Measurements from ENCODE around the gene KIAA1671.

The KIAA1671 gene

DNA sequence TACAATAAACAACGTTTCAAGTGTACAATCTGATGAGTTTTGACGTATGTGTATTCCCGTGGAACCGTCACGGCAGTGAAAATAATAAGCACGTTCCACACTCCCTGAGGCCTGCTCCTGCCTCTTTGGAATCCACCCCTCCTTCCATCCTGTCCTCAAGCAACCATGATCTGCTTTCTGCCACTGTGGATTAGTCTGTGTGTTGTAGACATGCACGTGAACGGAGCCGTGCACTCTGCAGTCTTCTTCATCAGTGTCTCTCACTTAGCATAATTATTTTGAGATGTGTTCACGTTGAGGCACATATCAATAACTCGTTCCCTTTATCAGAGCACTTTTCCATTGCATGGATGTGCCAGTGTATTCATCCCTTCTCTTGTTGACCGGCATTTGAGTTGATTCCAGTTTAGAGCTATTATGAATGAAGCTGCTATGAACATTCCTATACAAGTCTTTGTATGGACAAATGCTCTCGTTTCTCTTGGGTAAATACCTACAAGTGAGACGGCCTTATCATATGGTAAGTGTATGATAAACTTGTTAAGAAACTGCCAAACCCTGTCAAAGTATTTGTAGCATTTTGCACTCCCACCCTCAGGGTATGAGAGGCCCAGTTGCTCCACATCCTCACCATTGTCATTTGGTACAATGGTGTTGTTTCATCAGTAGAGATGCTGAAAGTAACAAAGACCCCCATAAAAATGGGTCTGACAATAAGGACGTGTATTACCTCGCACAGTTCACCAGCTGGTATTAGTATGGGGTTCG lies 144.3 kb downstream of the KIAA1671 start:
- DNase-seq = no peak

DNA sequence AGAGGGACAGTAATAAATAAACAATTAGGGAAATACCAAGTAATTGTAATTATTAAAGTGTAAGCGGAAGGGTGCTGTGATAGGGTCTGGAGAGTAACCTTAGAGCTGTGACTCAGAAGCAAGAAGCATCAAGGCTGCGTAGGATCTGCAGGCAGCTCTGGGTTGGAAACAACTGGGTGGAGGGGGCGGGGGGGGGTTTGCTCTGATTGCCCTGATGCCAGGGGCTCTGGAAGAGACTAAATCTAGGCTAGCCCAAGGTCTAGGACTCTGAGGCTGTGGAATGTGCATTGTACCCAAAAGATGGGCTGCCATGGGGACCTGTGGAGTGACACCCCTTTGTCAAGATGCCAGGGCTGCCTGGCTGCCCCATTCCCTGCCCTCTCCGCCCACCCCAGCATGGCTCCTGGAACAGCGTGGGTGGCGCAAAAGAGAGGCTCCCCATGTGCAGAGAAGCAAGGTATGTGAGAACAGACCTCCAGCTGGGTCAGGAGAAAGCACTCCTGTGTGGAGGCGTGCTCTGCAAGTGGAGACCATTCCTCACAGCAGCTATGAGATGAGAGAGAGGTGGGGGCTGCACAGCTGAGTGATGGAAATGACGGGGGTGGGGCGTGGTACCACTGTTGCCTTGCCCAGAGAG lies 146.0 kb downstream of the KIAA1671 start:
- DNase-seq = no peak

DNA sequence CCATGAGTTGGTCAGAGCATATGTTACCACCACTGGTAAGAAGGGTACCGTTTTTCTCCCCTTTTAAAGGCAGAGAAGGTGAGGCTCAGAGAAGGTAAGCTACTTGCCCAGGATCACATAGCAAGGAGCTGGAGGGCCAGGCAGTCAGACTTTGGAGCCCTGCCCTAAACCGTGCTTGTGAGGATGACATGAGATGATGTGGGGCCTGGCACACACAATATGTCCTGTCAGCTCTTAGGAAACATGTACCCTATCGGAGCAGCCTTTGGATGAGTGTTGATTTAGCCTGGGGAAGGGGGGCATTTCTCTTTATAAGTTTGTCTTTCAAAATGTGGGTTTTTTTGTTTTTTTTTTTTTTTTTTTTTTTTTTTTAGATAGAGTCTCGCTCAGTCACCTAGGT lies 146.7 kb downstream of the KIAA1671 start:
- DNase-seq = no peak

DNA sequence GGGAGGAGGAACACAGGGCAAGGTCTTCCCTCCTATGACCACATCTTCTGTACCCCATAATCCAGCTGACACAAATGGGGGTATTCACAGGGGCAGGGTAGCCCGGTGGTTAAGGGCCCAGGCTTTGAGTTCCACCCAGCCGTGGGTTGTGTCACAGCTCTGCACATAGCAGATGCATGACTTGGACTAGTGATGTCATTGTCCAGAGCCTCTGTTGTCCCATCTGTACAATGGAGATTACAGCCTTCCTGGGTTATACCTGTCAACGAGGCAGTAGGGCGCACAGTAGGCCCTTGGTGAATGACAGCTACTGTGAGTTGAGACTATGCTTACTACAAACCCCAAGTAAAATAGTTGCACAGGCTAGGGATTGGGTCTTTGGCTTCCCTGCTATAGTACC lies 147.9 kb downstream of the KIAA1671 start:
- no peak for DNase-seq

DNA sequence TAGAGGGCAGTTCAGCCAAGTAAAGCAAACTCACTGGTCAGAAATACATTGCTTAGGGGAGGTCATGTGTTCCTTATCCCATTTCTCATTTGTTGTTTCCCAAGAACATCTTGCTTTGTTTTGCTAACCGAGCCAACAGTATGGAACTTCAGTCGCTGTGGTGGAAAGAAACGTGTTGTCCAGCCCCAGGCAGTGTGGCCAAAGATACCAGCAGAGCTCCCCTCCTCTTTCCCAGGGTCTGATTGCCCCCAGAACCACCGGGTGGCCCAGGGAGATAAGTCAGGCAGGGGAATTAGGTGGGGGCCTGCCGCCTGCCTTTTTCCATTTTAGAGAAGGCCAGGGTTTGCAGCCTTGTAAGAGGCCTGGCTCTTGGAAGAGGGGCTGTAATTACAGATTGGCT lies 148.4 kb downstream of the KIAA1671 start:
- no peak for DNase-seq

DNA sequence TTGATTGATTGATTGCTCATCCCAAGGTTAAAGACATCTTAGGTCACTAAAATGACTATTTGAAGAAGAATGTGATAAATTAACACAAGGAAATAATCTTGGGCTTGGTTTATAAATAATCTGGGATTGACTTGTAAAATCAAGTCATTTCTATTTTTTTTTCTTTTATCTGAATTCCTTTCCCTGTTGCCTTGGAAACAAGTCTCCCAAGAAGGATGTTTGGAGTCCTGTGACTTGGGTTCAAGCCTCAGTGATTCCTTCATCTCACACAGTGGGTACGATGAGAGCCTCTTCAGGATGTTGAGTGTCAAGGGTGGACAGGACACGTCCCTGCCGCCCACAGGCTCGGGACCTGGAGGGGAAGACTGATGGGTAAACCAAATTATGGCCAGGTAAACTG lies 149.0 kb downstream of the KIAA1671 start:
- no peak for DNase-seq

DNA sequence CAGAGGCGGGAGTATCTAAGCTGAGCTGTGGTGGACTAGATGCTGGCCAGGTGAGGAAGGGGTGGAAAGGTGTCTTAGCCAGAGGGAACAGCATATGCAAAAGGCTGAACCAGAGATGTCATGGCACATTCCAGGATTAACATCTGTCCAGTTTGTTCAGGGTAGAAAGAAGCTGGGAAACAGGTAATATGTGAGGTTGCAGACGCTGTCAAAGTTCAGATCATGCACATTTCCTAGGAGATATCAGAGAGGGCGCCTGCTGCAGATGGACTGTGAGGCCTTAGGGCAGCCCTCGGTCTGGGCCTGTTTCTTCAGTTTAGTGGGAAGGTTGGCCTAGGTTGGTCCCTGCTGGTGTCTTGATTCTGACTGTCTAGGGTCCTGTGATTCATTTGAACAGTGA lies 149.5 kb downstream of the KIAA1671 start:
- no peak for DNase-seq

DNA sequence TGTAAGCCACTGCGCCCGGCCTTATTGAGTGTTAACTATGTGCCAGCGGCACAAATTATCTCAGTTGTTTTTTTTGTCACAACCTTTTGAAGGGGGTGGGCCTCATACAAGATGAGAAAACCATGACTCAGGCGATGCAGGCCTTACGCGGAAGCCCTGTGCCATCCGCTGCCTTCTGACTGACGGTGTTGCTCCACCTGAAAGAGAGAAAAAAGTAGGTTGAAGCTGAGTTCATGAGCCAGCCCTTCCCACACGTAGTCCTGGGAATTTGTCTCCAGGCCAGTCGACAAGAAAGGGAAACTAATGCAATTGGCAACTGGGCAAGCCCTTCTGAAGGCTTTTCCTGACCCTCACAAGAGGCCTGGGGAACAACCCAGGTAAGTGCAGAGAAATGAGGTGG lies 150.2 kb downstream of the KIAA1671 start:
- no peak for DNase-seq

DNA sequence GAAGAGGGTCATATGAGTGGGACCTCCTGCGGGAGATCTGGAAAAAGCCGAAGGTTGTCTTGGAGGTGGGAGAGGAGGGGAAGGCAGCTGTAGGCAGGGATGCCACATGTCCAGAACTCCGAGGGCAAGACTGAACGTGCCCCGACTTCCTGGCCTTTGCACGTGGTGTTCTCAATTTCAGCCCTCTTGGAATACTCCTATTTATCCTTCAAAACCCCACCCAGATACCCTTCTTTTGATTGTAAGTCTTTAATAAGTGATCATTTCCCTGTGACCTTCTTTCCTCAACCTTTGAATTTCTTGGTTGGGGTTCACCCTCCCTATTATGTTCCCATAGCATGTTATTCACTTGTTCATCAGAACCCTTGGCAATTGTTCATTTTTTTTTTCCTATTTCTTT lies 151.9 kb downstream of the KIAA1671 start:
- no peak for DNase-seq

DNA sequence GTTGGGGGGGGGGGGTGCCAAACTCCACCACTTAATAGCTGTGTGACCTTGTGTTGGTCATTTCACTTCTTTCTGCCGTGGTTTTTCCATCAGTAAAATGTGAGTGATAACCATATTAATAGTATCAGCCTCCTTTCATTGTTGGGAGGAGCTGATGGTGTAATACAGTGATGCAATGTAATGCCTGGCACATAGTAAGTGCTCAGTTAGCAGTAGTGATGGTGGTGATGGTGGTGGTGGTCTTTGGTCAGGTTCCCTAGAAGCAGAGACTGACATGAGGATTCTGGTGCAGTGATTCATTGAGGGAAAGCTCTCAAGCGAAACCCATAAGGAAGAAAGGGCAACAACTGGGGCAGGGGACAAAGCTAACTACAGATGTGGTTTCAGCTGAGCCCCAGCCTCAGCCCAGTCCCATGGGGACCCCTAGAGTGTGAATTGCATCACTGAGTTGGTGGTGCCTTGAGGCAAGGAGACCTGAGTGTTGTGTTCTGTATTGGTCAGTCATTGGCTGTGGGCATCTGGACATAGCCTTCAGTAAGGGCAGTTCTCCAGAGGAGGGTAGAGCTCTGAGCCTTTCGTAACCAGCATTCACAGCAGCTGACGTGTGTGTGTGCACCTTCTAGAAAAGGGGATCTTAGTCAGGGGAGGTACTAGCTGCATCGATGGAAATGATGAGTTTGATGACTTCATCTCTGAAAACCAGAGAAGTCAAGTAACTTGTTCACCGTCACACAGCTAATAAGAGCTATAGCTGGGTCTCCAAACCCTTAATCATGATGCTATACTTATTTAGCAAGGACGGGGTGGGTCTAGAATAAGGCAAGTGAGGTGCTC lies 153.5 kb downstream of the KIAA1671 start:
- no peak for DNase-seq

DNA sequence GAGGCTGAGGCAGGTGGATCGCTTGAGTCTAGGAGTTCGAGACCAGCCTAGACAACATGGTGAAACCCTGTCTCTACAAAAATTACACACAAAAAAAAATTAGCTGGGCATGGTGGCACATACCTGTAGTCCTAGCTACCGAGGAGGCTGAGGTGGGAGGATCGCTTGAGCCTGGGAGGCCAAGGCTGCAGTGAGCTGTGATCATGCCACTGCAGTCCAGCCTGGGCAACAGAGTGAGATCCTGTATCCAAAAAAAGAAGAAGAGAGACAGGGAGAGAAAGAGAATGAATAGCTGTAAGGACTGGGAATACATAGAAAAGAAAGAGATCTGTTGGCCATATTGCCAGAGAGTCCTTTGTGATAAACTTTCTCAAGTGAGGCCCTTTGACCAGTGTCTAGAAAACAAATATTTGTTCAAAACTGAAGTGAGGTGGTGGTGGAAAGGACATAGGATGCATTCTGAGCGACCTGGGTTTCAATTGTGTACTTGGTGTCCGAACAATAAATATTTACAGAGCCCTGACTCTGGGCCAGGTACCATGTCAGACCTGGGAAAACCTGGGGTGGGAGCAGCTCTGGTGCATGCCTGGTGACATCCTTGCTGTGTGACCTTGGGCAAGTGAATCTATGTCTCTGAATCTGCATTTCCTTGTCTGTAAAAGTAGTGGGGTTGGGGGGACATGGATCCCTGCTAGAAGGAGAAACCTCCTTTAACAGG lies 157.5 kb downstream of the KIAA1671 start:
- no peak for DNase-seq

DNA sequence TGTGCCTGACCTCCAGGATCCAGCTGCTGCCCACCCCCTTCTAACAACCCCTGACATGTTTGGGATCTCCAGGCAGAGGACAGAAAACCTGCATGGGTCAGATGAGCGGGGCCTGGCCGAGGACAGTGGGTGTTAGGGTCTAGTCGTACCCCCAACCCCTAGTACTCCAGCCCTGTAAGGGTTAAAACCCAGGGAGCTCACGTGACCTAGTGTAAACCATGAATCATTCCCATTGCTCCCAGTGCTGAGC lies 158.0 kb downstream of the KIAA1671 start:
- no peak for DNase-seq

DNA sequence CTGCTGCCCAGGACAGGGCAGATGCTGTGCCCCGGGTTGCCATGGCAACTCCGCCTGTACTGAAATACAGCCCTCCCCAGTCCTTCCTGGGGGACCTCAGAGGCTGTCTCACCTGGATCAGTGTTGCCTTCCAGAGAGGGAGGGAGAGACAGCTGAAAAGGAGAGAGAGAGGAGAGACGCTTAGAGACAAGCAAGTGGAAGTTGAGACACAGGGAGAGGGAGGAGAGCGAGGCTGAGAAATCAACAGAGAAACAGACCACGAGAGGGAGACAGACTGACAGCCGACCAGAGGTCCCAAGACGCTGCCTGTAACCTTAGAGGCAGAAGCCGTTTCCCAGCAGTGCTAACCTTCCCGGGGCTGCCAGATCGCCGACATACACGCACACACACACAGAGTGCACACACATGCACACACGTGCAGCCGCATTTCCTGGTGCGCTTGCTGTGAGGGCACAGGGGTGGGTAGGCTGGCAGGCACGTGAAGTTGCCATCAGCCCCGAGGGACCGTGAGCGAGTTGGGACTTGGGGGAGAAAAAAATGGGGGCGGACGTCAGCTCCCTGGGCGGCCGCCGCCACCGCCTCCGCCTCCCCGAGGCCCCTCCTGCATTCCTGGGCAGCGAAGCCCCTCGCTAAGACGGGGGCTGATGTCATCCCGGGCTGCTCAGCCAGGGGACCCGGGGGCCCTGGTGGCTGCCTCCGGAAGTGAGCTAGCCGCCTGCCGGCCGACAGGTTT lies 158.5 kb downstream of the KIAA1671 start:
- DNase-seq = peak; percentile 51

DNA sequence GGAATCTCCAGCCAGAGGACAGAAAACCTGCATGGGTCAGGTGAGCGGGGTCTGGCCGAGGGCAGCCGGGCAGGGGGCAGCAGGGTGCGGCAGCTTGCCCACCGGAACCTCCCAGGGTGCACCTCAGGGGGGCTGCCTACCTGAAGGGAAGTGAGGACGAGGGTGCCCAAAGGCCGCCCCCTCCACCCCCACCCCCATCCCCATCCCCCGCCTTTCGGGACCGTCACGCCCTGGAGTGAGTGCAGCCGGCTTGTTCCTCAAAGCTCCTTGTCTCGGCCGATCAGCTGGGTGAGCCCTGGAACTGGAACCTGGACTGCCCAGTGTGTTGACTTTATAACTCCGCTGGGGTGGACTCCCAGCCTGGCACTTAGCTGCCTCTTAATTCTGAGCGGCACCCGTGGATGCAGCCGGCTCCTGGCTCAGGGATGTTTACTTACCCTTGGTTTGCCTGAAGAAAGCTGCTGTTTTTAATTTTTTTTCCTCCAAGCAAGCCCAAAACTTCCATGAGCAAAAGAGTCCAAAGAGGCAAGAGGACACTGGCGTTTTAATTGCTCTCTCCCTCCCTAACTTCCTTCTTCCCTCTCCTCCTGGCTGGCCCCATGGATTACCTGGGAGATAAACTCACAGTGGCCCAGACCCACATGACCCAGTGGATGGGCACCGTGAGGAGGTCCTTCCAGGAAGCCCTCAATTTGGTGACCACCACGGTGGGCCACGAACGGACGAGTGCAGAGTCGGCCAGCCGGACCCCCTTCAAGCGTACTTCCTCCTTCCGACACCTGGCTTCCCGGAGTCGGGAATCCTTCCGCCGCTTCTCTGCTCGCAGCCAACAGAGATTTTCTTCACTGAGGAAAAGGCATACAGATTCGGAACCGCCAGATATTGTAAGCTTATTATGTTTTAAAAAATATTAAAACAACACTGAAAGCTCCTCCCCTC lies 159.3 kb downstream of the KIAA1671 start:
- no peak for DNase-seq

DNA sequence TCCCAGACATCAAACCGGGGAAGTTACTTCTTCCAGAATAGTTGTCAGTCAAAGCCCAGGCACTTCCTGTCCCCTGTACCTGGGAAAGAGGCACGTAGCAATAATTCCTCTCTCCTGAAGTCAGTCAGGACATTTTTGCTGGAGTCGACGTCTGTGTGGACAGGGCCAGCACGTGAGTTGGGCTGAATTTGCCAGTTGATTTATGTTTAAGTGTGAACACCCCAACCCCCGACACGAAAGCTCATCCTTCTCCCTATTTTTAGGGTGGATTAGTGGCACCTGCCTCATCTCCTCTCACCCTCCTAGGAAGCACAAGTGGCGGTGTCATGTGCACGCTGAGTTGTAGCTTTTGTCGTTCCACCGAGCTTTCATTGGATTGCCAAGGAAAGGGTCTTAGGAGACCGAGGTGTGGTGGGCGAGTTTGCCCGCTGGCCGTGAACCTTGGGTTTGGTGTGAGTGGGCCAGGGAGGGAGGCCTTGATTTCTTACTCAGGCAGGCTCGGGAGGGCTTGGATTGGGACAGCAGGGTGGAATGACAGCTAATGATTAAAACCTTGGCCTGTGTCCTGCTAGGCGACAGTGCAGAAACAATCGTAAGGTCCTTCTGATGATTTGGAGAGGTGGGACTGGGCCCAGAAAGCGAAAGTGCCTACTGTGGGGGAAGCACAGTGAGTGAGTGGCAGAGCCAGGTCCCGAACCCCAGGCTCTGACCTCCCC lies 160.2 kb downstream of the KIAA1671 start:
- DNase-seq = no peak

DNA sequence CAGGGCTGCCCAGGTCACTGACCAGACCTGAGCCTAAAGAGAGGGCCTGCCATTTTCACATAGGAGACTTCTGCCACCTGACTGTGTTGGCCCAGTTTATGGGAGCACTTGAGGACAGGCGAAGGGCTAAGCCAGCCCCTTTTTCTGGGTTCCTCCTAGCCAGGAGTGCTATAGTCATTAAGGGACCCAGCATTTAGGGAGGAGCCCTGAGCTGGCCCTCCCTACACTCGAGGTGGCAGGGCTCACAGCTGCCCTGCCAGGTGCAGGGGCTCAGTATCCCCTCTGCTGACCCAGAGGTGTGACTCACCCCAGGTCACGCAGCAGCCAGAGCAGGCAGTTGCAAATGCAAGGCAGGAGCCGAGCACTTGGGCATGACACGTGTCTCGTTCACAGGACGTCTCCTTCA lies 160.8 kb downstream of the KIAA1671 start:
- DNase-seq = no peak

DNA sequence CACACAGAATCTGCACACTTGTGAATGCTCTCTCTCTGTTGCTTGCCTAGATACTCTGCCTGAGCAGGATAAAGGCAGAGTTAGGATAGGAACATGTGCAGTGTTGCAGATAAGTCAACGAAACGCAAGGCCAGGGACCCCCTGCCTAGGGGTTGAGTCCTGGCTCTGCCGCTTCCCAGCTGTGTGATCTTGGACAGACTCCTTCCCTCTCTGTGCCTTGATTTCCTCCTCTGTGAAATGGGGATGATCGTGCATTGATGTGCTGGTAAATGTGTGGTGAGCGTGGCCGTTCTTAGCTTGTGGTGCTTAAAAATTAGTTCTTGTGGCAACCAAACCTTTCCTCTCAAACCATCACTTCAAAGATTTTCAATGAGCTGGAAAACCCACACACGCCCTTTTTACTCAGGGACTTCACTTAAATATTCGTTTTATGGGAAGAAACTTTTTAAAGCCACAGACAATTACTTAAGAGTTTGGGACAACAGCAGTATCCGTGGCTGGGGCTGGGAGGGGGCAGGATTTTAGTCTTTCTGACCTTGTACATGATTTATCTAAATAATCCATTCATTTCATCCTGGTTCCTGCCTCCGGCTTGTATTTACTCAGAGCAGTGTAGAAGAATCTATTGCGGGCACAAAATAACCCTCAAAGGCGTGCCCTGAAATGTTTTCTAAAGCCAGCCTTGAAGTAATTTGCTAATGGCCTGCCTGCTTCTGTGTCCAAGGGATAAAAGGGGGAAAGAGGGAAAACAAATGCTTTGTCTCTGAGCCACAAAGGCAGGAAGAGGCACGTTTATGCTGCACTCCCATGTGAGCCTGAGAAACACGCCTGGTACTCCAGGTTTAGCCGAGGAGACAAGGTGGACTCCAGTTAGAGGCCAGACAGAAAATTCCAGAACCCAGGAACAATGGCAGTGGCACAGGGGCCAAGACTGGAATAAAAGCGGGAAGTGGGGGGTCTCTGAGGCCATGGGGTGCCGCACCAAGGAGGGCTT lies 162.2 kb downstream of the KIAA1671 start:
- DNase-seq = no peak

DNA sequence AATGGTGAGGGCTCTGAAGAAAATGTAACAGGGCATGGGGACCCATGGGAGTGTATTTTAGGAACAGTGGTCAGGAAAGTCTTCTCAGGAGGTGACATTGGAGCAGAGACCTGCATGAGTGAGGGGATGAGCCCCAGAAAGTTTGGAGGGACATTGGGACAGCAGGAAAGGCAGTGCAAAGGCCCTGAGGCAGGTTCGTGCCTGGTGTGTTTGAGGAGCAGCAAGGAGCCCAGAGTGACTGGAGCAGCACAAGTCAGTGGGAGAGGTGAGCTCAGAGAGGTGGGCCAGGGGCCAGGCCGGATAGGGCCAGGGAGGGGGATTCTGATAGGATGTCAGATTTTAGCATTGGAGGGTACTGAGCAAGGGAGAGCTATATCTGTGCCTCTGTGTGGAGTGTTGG lies 167.1 kb downstream of the KIAA1671 start:
- DNase-seq = no peak

DNA sequence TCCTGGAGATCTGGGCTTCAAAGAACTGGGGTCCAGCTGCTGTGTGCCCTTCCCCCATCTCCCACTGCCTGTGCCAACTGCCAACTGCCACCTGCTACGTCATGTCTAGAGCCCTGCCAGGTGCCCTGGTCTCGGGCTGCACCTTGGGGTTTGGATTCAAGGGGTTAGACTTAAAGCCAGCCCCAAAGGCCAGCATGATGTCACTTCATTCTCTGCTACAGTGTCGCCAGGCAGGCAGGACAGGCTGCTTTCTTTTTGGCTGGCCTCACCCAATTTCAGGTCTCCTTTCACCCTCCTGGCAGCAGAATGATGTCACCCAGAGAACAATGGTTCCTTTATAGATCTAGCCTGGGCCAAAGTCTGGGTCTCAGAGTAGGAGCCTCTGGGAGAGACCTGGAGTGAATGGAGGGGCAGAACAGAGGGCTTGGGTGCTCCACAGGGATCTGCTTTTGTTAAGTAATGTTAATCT lies 167.6 kb downstream of the KIAA1671 start:
- no peak for DNase-seq
